ENCODE data around the gene ASAP3. TPM values are rescaled to one million over a fixed set of nuclear protein-coding genes. Genes with fewer than 3 reads are reported as not detected.

ASAP3 gene
- total and polyA plus RNA-seq, 2 experiments from 2014 or later: 28.0 to 98.2 TPM

GRCh38 chr1:23431431-23431830 lies 52.5 kb downstream of the ASAP3 start (continued):
- no peak for TF ChIP-seq REST (IDR thresholded peaks at IDR 0.05; ENCODE audit: unreplicated experiment)
- no peak for TF ChIP-seq STAT1 (IDR thresholded peaks at IDR 0.05; ENCODE audit: unreplicated experiment)
- TF ChIP-seq, protein P1, sequence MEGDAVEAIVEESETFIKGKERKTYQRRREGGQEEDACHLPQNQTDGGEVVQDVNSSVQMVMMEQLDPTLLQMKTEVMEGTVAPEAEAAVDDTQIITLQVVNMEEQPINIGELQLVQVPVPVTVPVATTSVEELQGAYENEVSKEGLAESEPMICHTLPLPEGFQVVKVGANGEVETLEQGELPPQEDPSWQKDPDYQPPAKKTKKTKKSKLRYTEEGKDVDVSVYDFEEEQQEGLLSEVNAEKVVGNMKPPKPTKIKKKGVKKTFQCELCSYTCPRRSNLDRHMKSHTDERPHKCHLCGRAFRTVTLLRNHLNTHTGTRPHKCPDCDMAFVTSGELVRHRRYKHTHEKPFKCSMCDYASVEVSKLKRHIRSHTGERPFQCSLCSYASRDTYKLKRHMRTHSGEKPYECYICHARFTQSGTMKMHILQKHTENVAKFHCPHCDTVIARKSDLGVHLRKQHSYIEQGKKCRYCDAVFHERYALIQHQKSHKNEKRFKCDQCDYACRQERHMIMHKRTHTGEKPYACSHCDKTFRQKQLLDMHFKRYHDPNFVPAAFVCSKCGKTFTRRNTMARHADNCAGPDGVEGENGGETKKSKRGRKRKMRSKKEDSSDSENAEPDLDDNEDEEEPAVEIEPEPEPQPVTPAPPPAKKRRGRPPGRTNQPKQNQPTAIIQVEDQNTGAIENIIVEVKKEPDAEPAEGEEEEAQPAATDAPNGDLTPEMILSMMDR (conservative IDR thresholded peaks at IDR 0.05; ENCODE audit: low read depth in 2 of 2): no peak

- H3K79me2 ChIP-seq (replicated peaks; ENCODE audit: insufficient read depth): no peaks in the 10 kb centered on the region
- DNase-seq (ENCODE audit: low spot score) (no peak), ATAC-seq (no peak)
- no peak overlapping the region for H2AFZ ChIP-seq
- H3K9me2 ChIP-seq (ENCODE audit: insufficient read depth): no peaks in the 10 kb centered on the region
- H3K36me3 ChIP-seq (ENCODE audit: insufficient read depth): peaks cover 6% of the 10 kb centered on the region; the same call in 1 of the 2 replicates
- Mint-ChIP-seq H3K9me3 (no peaks in the 10 kb centered on the region), H3K36me3 (ENCODE audit: low read depth) (peaks cover 50% of the 10 kb centered on the region), H3K27me3 (ENCODE audit: insufficient read depth, low read depth, poor library complexity) (peaks cover 23% of the 10 kb centered on the region), H3K27ac (no peak overlapping the region), H3K4me1 (no peaks in the 10 kb centered on the region; the same call in 2 of the 3 replicates), H3K4me3 (no peak overlapping the region)
- H3K4me2 ChIP-seq: no peak overlapping the region
- H3F3A ChIP-seq (replicated peaks; ENCODE audit: low read depth): no peaks in the 10 kb centered on the region
- H3K4me1 ChIP-seq (ENCODE audit: insufficient read depth): no peaks in the 10 kb centered on the region
- no peak overlapping the region for H3K4me3 ChIP-seq
- H3K27me3 ChIP-seq (ENCODE audit: insufficient read depth): peaks cover 30% of the 10 kb centered on the region
- peaks cover 10% of the 10 kb centered on the region for H4K20me1 ChIP-seq (replicated peaks; ENCODE audit: insufficient read depth)
- no peak overlapping the region for H3K27ac ChIP-seq (ENCODE audit: low read depth)
- TF ChIP-seq POLR2AphosphoS5 (IDR thresholded peaks at IDR 0.05; ENCODE audit: low read depth) (no peak), ZNF462 (CRISPR knock-in tag; IDR thresholded peaks at IDR 0.05) (no peak), JUNB (IDR thresholded peaks at IDR 0.05; ENCODE audit: unreplicated experiment) (no peak), NANOG (IDR thresholded peaks at IDR 0.05; ENCODE audit: borderline replicate concordance) (no peak), ZNF114 (CRISPR knock-in tag; IDR thresholded peaks at IDR 0.05) (no peak), ZNF331 (CRISPR knock-in tag; IDR thresholded peaks at IDR 0.05; ENCODE audit: low read depth) (no peak), EZH2 (IDR thresholded peaks at IDR 0.05; ENCODE audit: low read depth, unreplicated experiment) (no peak)
- TF ChIP-seq, protein P1 (conservative IDR thresholded peaks at IDR 0.05; ENCODE audit: low read depth in 2 of 2): no peak
Measured at GRCh38 chr1:23430803-23431202, 53.2 kb downstream of the ASAP3 start.
